HepG2 (cell line): Measurements from ENCODE around the gene TST. TPM values are rescaled to one million over a fixed set of nuclear protein-coding genes. Genes with fewer than 3 reads are reported as not detected.

Experiments used
- ARNTL ChIP-seq: sonication (generic); formaldehyde crosslinking; IDR thresholded peaks from 2 replicates; pipeline ENCODE4 v1.4.0; 2020; ENCODE audit warnings: mild to moderate bottlenecking, missing genetic modification reagents
- HDAC2 ChIP-seq: sonication (generic); formaldehyde crosslinking; IDR thresholded peaks from 2 replicates; pipeline ENCODE4 v1.4.0; 2020; ENCODE audit warnings: missing genetic modification reagents
- IKZF4 ChIP-seq: sonication (generic); formaldehyde crosslinking; IDR thresholded peaks from 2 replicates; pipeline ENCODE4 v1.5.1; 2020; ENCODE audit warnings: borderline replicate concordance, mild to moderate bottlenecking, low read depth, missing genetic modification reagents; ENCODE audit errors: not compliant biosample characterization
- NFIB ChIP-seq: sonication (generic); formaldehyde crosslinking; IDR thresholded peaks from 2 replicates; pipeline ENCODE4 v1.9.0; 2021; ENCODE audit warnings: missing genetic modification reagents, mild to moderate bottlenecking, borderline replicate concordance
- NPAS2 ChIP-seq: sonication (generic); formaldehyde crosslinking; IDR thresholded peaks from 2 replicates; pipeline ENCODE4 v1.8.0; 2022; ENCODE audit warnings: mild to moderate bottlenecking, missing genetic modification reagents, borderline replicate concordance
- PCBP1 ChIP-seq: fragments of 200-400 bp; formaldehyde crosslinking; IDR thresholded peaks from 2 replicates; pipeline ENCODE4 v1.6.1; 2017; ENCODE audit warnings: mild to moderate bottlenecking, low read depth, low read length, borderline replicate concordance
- PCBP2 ChIP-seq: fragments of 200-400 bp; formaldehyde crosslinking; optimal IDR thresholded peaks from 2 replicates; pipeline ENCODE3; 2018; ENCODE audit warnings: low read length, low read depth; ENCODE audit not compliant: poor library complexity, severe bottlenecking
- SP1 ChIP-seq, 2 experiments: fragments of 450-650 bp in 1 of 2; sonication (generic) in 1 of 2; formaldehyde crosslinking in 1 of 2; IDR thresholded peaks; 2 replicates each; pipeline versions ENCODE4 v1.4.0 to v1.6.1; 2016 to 2020; ENCODE audit warnings: missing genetic modification reagents in 1 of 2
- TEAD2 ChIP-seq: sonication (generic); formaldehyde crosslinking; IDR thresholded peaks from 2 replicates; pipeline ENCODE4 v1.9.0; 2021; ENCODE audit warnings: missing genetic modification reagents
- TFAP4 ChIP-seq: sonication (generic); IDR thresholded peaks from 2 replicates; pipeline ENCODE4 v1.6.1; 2016; ENCODE audit warnings: low read depth, borderline replicate concordance
- ZBTB3 ChIP-seq: sonication (generic); formaldehyde crosslinking; IDR thresholded peaks from 2 replicates; pipeline ENCODE4 v1.4.0; 2020; ENCODE audit warnings: low read depth, mild to moderate bottlenecking, moderate library complexity, missing genetic modification reagents, borderline replicate concordance
- ZC3H4 ChIP-seq: sonication (generic); formaldehyde crosslinking; IDR thresholded peaks from 2 replicates; pipeline ENCODE4 v1.4.0; 2020; ENCODE audit warnings: missing genetic modification reagents, borderline replicate concordance
- ZNF10 ChIP-seq: sonication (generic); formaldehyde crosslinking; IDR thresholded peaks from 2 replicates; pipeline ENCODE4 v1.4.0; 2020; ENCODE audit warnings: mild to moderate bottlenecking, low read depth, missing genetic modification reagents, borderline replicate concordance
- ZNF451 ChIP-seq: sonication (generic); formaldehyde crosslinking; IDR thresholded peaks from 2 replicates; pipeline ENCODE4 v1.5.0; 2020; ENCODE audit warnings: mild to moderate bottlenecking, missing genetic modification reagents
- ZNF550 ChIP-seq: sonication (generic); formaldehyde crosslinking; IDR thresholded peaks from 2 replicates; pipeline ENCODE4 v1.4.0; 2020; ENCODE audit warnings: mild to moderate bottlenecking, missing genetic modification reagents, borderline replicate concordance
- ZNF558 ChIP-seq: sonication (generic); formaldehyde crosslinking; IDR thresholded peaks from 2 replicates; pipeline ENCODE4 v1.9.0; 2022; ENCODE audit warnings: mild to moderate bottlenecking, missing genetic modification reagents, borderline replicate concordance
- ZNF570 ChIP-seq: sonication (generic); formaldehyde crosslinking; IDR thresholded peaks from 2 replicates; pipeline ENCODE4 v1.4.0; 2020; ENCODE audit warnings: mild to moderate bottlenecking, missing genetic modification reagents, borderline replicate concordance
- ZNF766 ChIP-seq: sonication (generic); formaldehyde crosslinking; IDR thresholded peaks from 2 replicates; pipeline ENCODE4 v1.5.0; 2020; ENCODE audit warnings: missing genetic modification reagents, borderline replicate concordance
- ZNF850 ChIP-seq: sonication (generic); formaldehyde crosslinking; conservative IDR thresholded peaks from 2 replicates; pipeline ENCODE4 v1.9.0; 2021; ENCODE audit warnings: mild to moderate bottlenecking, missing genetic modification reagents
- ZSCAN20 ChIP-seq: sonication (generic); formaldehyde crosslinking; IDR thresholded peaks from 2 replicates; pipeline ENCODE4 v1.4.0; 2020; ENCODE audit warnings: missing genetic modification reagents, mild to moderate bottlenecking, borderline replicate concordance
- polyA plus RNA-seq, 8 experiments: library from polyadenylated mRNA; depleted of rRNA in 3 of 8; stranded (reverse) in 7 of 8; unstranded in 1 of 8; fragments of >200 nt; fragmentation: Illumina TruSeq in 4 of 8; extraction: Trizol in 4 of 8; gene quantifications; 2 replicates each; pipeline versions ENCODE4 v1.2.1 to v1.2.3, GENCODE V29; 2011 to 2016; ENCODE audit warnings: low read depth in 4 of 8, missing spikeins in 1 of 8, mixed read lengths in 1 of 8; ENCODE audit not compliant: insufficient read depth in 1 of 8
- total RNA-seq, 5 experiments: library from RNA; depleted of rRNA; stranded (reverse); fragments of >200 nt; fragmentation: Illumina TruSeq; extraction: Trizol; gene quantifications; 2 replicates each; pipeline ENCODE4 v1.2.3, GENCODE V29; 2016; ENCODE audit warnings: low read depth in 1 of 5
- TF ChIP-seq, protein P1 (sequence below): fragments of 450-650 bp; IDR thresholded peaks from 2 replicates; pipeline ENCODE4 v1.6.1; 2017
- TF ChIP-seq, protein P2 (sequence below): IDR thresholded peaks from 2 replicates; pipeline ENCODE4 v1.6.1; 2016; ENCODE audit warnings: low read depth, borderline replicate concordance
- TF ChIP-seq, protein P3 (sequence below): IDR thresholded peaks from 2 replicates; pipeline ENCODE4 v1.6.1; 2016; ENCODE audit warnings: missing compliant biosample characterization, missing genetic modification reagents, borderline replicate concordance

The TST gene
- total and polyA plus RNA-seq, 2 of the 13 experiments (the other 11 are each of a cell fraction or from before 2014, with no cell fraction given) = 44.6 to 63.6 TPM

GRCh38 chr22:37032535-37033460 lies 13.6 kb upstream of the TST start (continued):
- TF ChIP-seq ZNF10 (CRISPR knock-in tag) (no peak), NPAS2 (CRISPR knock-in tag) (no peak), TFAP4 (peak; percentile 97), PCBP1 (no peak), ZNF570 (no peak), ZNF766 (no peak), HDAC2 (peak; percentile 99), ZC3H4 (peak; percentile 73; the same call in 1 of the 2 replicates), ARNTL (CRISPR knock-in tag) (peak; percentile 76), ZNF451 (CRISPR knock-in tag) (no peak), ZNF550 (CRISPR knock-in tag) (no peak), TEAD2 (no peak), ZNF558 (CRISPR knock-in tag) (no peak; the same call in 1 of the 2 replicates), IKZF4 (CRISPR knock-in tag) (no peak), ZBTB3 (CRISPR knock-in tag) (peak; percentile 38; the same call in 1 of the 2 replicates), NFIB (CRISPR knock-in tag) (no peak), ZSCAN20 (CRISPR knock-in tag) (peak; percentile 37; the same call in 1 of the 2 replicates), SP1 (IDR thresholded peaks at IDR 0.05) (no peak), SP1 (CRISPR knock-in tag; IDR thresholded peaks at IDR 0.05) (peak; percentile 50), ZNF850 (CRISPR knock-in tag) (peak; percentile 39; the same call in 1 of the 2 replicates), PCBP2 (peak; percentile 14)
- TF ChIP-seq, protein P1, sequence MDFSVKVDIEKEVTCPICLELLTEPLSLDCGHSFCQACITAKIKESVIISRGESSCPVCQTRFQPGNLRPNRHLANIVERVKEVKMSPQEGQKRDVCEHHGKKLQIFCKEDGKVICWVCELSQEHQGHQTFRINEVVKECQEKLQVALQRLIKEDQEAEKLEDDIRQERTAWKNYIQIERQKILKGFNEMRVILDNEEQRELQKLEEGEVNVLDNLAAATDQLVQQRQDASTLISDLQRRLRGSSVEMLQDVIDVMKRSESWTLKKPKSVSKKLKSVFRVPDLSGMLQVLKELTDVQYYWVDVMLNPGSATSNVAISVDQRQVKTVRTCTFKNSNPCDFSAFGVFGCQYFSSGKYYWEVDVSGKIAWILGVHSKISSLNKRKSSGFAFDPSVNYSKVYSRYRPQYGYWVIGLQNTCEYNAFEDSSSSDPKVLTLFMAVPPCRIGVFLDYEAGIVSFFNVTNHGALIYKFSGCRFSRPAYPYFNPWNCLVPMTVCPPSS = no peak
- TF ChIP-seq, protein P2, sequence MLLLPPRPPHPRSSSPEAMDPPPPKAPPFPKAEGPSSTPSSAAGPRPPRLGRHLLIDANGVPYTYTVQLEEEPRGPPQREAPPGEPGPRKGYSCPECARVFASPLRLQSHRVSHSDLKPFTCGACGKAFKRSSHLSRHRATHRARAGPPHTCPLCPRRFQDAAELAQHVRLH (CRISPR knock-in tag) = no peak; the same call in 1 of the 2 replicates
- TF ChIP-seq, protein P3, sequence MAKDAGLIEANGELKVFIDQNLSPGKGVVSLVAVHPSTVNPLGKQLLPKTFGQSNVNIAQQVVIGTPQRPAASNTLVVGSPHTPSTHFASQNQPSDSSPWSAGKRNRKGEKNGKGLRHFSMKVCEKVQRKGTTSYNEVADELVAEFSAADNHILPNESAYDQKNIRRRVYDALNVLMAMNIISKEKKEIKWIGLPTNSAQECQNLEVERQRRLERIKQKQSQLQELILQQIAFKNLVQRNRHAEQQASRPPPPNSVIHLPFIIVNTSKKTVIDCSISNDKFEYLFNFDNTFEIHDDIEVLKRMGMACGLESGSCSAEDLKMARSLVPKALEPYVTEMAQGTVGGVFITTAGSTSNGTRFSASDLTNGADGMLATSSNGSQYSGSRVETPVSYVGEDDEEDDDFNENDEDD = peak; percentile 48; the same call in 1 of the 2 replicates
